HG03520 (cell line): Measurements from ENCODE around the gene UNC119.
"Not testable (repeated sequence)": the region's sequence is repeated elsewhere in the genome, so short reads cannot be mapped to it uniquely, and the experiment has no call there.

ENCODE experiments used
- ATAC-seq: cut with Tn5 transposase; IDR thresholded peaks from one replicate; pipeline ENCODE4 v1.9.1; 2021; ENCODE audit warnings: mild to moderate bottlenecking, moderate library complexity; ENCODE audit not compliant: unreplicated experiment

UNC119 gene

GRCh38 chr17:28523876-28524275 is 28.5 kb downstream of the UNC119 start:
- no peak for ATAC-seq

- no peak for ATAC-seq
Measured at GRCh38 chr17:28523186-28523585, 29.2 kb downstream of the UNC119 start.

- ATAC-seq: not testable (repeated sequence)
Measured at GRCh38 chr17:28522281-28522680, 30.1 kb downstream of the UNC119 start.

GRCh38 chr17:28521311-28522085 is 30.9 kb downstream of the UNC119 start:
- ATAC-seq: no peak

- ATAC-seq: no peak
Measured at GRCh38 chr17:28520687-28521086, 31.7 kb downstream of the UNC119 start.

- ATAC-seq: no peak
Measured at GRCh38 chr17:28519236-28519635, 33.2 kb downstream of the UNC119 start.

- ATAC-seq: no peak
Measured at GRCh38 chr17:28518578-28518977, 33.8 kb downstream of the UNC119 start.

- no peak for ATAC-seq
Measured at GRCh38 chr17:28518132-28518531, 34.3 kb downstream of the UNC119 start.

GRCh38 chr17:28515518-28515917 is 36.9 kb downstream of the UNC119 start:
- no peak for ATAC-seq

GRCh38 chr17:28514561-28515002 is 37.8 kb downstream of the UNC119 start:
- ATAC-seq: no peak

- ATAC-seq: no peak
Measured at GRCh38 chr17:28513476-28513875, 38.9 kb downstream of the UNC119 start.

- no peak for ATAC-seq
Measured at GRCh38 chr17:28511858-28512461, 40.5 kb downstream of the UNC119 start.

- no peak for ATAC-seq
Measured at GRCh38 chr17:28509789-28510188, 42.6 kb downstream of the UNC119 start.

GRCh38 chr17:28508211-28508724 is 44.2 kb downstream of the UNC119 start:
- ATAC-seq: no peak

- no peak for ATAC-seq
Measured at GRCh38 chr17:28507567-28508203, 44.7 kb downstream of the UNC119 start.

- ATAC-seq: no peak
Measured at GRCh38 chr17:28506763-28507487, 45.5 kb downstream of the UNC119 start.

- ATAC-seq: no peak
Measured at GRCh38 chr17:28505986-28506665, 46.3 kb downstream of the UNC119 start, which contains the start of gene FOXN1. Gene FOXN1, plus strand, starts transcription at chr17:28506348. Its CDS starts 17,622 bp downstream, at chr17:28523970.

- ATAC-seq: no peak
Measured at GRCh38 chr17:28503420-28503819, 49.0 kb downstream of the UNC119 start.

- ATAC-seq: no peak
Measured at GRCh38 chr17:28501421-28502284, 50.8 kb downstream of the UNC119 start.
